Fibroblast of lung (primary cell): ENCODE results near the gene BCAR3.

Source experiments
- CTCF ChIP-seq, 2 donors: IDR thresholded peaks in 1 of 2; conservative IDR thresholded peaks in 1 of 2; 1 replicate in 1 of 2; 2 replicates in 1 of 2; pipeline ENCODE4 v1.5.1; 2011 to 2012; ENCODE audit warnings: low read length in 2 of 2, control low read depth in 1 of 2, inconsistent platforms in 1 of 2, low read depth in 1 of 2, mild to moderate bottlenecking in 1 of 2
- EZH2 ChIP-seq: IDR thresholded peaks from 2 replicates; pipeline ENCODE4 v1.5.1; 2012; ENCODE audit warnings: low read length, control low read depth, mild to moderate bottlenecking; ENCODE audit errors: missing control alignments

GRCh38 chr1:93599479-93599878, 82.2 kb downstream of the BCAR3 start:
- TF ChIP-seq CTCF (conservative IDR thresholded peaks at IDR 0.05 in 1 of 2, IDR thresholded peaks at IDR 0.05 in 1 of 2; ENCODE audit: low read depth in 1 of 2, low read length in 2 of 2) (no peak), EZH2 (no peak)
